Measurements from ENCODE around the gene PRKD2.

GRCh38 chr19:46633130-46633529, 83.8 kb downstream of the PRKD2 start:
- no peak for TF ChIP-seq CTCF (conservative IDR thresholded peaks at IDR 0.05; ENCODE audit: low read depth, low read length)
- TF ChIP-seq EZH2 (IDR thresholded peaks at IDR 0.05; ENCODE audit: borderline replicate concordance, low read depth, low read length, poor library complexity, severe bottlenecking) = no peak

Data from A673 (cell line).